Tibial nerve (tissue), 4 donors: ENCODE data around the gene BAIAP3. TPM values are rescaled to one million over a fixed set of nuclear protein-coding genes. Genes with fewer than 3 reads are reported as not detected.

Source experiments
- DNase-seq, 2 donors: peaks; one replicate each; pipeline ENCODE4 v3.0.0-alpha.2; 2019; ENCODE audit warnings: low spot score in 2 of 2
- H3K27ac ChIP-seq, 4 donors: fragments of 200-600 bp; sonication (generic) in 3 of 4; one replicate each; pipeline ENCODE4 v1.5.1; 2017 to 2019; ENCODE audit warnings: mild to moderate bottlenecking in 1 of 4
- H3K27me3 ChIP-seq, 2 donors: fragments of 200-600 bp; sonication (generic) in 1 of 2; one replicate each; pipeline versions ENCODE4 v1.5.1 to v1.6.0; 2017 to 2019
- H3K36me3 ChIP-seq, 3 donors: fragments of 200-600 bp; sonication (generic); one replicate each; pipeline ENCODE4 v1.5.1; 2018 to 2019
- H3K4me1 ChIP-seq, 4 donors: fragments of 200-600 bp; sonication (generic) in 3 of 4; one replicate each; pipeline ENCODE4 v1.5.1; 2017 to 2019
- H3K4me3 ChIP-seq, 4 donors: fragments of 200-600 bp; sonication (generic) in 3 of 4; one replicate each; pipeline ENCODE4 v1.5.1; 2017 to 2019; ENCODE audit warnings: mild to moderate bottlenecking in 1 of 4, moderate library complexity in 1 of 4
- H3K9me3 ChIP-seq, 4 donors: fragments of 200-600 bp; sonication (generic) in 3 of 4; one replicate each; pipeline ENCODE4 v1.5.1; 2017 to 2019
- EP300 ChIP-seq, 2 donors: sonication (generic); formaldehyde crosslinking; IDR thresholded peaks; one replicate each; pipeline ENCODE4 v1.6.1; 2017; ENCODE audit warnings: antibody characterized with exemption in 2 of 2, mild to moderate bottlenecking in 1 of 2
- POLR2A ChIP-seq, 2 donors: fragments of 450-650 bp; IDR thresholded peaks; one replicate each; pipeline ENCODE4 v1.6.1; 2017; ENCODE audit warnings: antibody characterized with exemption in 2 of 2, mild to moderate bottlenecking in 2 of 2, moderate library complexity in 2 of 2
- WGBS, 2 donors: methylation state at CpG; one replicate each; pipeline ENCODE4 v1.1.5; 2018; 5-methylcytosine and 5-hydroxymethylcytosine counted together
- total RNA-seq, 4 donors: library from RNA; depleted of rRNA; stranded (reverse); fragments of >200 nt; gene quantifications; one replicate each; pipeline ENCODE4 v1.1.0, GENCODE V29; 2016
- TF ChIP-seq, protein P1 (sequence below), 5 experiments: fragments of 200-600 bp in 3 of 5; fragments of 450-650 bp in 2 of 5; sonication (generic) in 3 of 5; IDR thresholded peaks; one replicate each; pipeline ENCODE4 v1.5.1; 2016 to 2019; ENCODE audit warnings: antibody characterized with exemption in 5 of 5, mild to moderate bottlenecking in 3 of 5, moderate library complexity in 2 of 5

The BAIAP3 gene
- total RNA-seq, 4 donors from 2014 or later, result 0.66 to 2.7 (median 2.3) TPM

DNA sequence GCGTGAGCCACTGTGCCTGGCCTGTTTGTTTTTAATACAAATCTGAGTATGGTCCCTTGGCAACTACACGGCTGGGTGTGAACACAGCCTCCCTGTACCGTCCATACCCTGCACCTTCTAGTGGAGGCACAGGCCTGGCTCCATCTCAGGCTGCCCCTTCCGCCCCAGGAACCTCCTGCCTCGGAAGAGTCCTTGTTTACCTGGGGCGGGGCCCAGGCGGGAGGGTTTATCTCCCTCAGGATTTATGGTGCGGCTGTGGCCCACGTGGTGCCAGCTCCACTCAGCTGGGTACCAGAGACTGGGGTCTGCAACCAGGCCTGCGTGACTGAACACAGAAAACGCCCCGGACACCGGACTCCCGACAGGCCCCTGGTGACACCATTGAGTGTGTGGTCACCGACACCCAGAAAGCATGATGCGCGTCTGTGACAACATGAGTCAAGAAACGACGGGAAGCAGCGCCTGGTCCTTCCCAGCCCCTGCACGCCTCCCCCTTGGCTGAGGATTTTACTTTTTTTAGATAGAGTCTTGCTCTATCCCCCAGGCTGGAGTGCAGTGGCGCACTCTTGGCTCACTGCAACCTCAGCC lies 62.1 kb downstream of the BAIAP3 start:
- Histone ChIP-seq H3K27me3 (no peaks in the 10 kb centered on the region), H3K4me1 (no peaks in the 10 kb centered on the region), H3K4me3 (no peak overlapping the region), H3K9me3 (no peaks in the 10 kb centered on the region), H3K27ac (no peak overlapping the region), H3K36me3 (peaks cover 4 to 94% (median 25%) of the 10 kb centered on the region in 3 donors)
- no peak for TF ChIP-seq EP300 (IDR thresholded peaks at IDR 0.05)
- TF ChIP-seq, protein P1, sequence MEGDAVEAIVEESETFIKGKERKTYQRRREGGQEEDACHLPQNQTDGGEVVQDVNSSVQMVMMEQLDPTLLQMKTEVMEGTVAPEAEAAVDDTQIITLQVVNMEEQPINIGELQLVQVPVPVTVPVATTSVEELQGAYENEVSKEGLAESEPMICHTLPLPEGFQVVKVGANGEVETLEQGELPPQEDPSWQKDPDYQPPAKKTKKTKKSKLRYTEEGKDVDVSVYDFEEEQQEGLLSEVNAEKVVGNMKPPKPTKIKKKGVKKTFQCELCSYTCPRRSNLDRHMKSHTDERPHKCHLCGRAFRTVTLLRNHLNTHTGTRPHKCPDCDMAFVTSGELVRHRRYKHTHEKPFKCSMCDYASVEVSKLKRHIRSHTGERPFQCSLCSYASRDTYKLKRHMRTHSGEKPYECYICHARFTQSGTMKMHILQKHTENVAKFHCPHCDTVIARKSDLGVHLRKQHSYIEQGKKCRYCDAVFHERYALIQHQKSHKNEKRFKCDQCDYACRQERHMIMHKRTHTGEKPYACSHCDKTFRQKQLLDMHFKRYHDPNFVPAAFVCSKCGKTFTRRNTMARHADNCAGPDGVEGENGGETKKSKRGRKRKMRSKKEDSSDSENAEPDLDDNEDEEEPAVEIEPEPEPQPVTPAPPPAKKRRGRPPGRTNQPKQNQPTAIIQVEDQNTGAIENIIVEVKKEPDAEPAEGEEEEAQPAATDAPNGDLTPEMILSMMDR (IDR thresholded peaks at IDR 0.05), result no peak
- TF ChIP-seq POLR2A (IDR thresholded peaks at IDR 0.05), result no peak
- DNase-seq, result no peak
- 89 to 94% methylated on average over 11 to 19 of the region's 22 CpGs for WGBS, 2 donors

DNA sequence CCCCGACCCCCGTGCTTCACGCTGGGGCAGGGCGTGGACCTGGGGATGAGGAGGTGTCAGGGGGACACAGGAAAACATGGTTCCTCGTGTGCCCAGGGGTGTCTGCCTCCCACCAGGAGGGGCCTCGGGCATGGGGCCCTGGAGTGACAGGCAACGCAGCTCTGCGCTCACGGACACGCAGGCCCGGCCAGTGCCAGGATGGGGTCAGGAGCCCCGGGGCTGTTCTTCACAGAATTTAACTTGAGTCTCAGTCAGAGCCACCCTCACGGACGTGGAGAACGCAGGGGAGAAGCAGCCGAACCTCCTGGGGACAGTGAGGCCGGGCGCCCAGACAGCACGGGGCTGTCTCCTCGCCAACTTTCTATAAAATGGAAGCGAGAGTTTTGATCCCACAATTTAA lies 64.3 kb downstream of the BAIAP3 start:
- Histone ChIP-seq H3K27ac (no peak overlapping the region), H3K27me3 (no peaks in the 10 kb centered on the region), H3K4me3 (no peak overlapping the region), H3K9me3 (no peaks in the 10 kb centered on the region), H3K4me1 (no peaks in the 10 kb centered on the region), H3K36me3 (peaks cover 4 to 96% (median 29%) of the 10 kb centered on the region in 3 donors)
- 92% methylated on average over 15 to 17 of the region's 21 CpGs for WGBS, 2 donors
- TF ChIP-seq POLR2A (IDR thresholded peaks at IDR 0.05) (no peak), EP300 (IDR thresholded peaks at IDR 0.05) (no peak)
- TF ChIP-seq, protein P1 (IDR thresholded peaks at IDR 0.05), result no peak
- no peak for DNase-seq

DNA sequence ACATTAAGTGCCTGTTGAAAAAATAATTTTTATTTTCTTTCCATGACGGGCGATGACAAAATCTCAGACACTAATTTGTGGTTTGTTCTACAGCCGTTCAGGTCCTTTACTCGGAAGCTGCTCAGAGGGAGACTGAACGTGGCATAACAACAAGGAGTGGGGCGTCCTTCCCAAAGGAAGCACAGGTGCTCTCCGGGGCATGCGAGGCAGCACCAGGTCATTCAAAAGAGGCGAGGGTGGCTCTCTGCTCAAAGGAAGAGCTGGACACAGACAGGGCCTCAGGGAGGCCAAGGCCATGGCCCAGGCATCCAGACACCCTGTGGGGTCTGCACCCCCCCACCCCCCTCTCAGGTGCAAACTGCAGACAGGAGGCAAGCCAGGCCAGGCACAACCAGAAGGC lies 64.9 kb downstream of the BAIAP3 start:
- Histone ChIP-seq H3K36me3 (peaks cover 4 to 96% (median 27%) of the 10 kb centered on the region in 3 donors), H3K4me1 (no peaks in the 10 kb centered on the region), H3K27me3 (no peaks in the 10 kb centered on the region), H3K4me3 (no peak overlapping the region), H3K9me3 (no peaks in the 10 kb centered on the region), H3K27ac (no peak overlapping the region)
- DNase-seq, result no peak
- TF ChIP-seq POLR2A (IDR thresholded peaks at IDR 0.05), result no peak
- TF ChIP-seq, protein P1 (IDR thresholded peaks at IDR 0.05), result no peak
- TF ChIP-seq EP300 (IDR thresholded peaks at IDR 0.05), result no peak
- 90 to 95% methylated on average over 9 of the region's 9 CpGs for WGBS, 2 donors

Other genes starting within 250 kb of the BAIAP3 start
- gene C1QTNF8, start 237.4 kb upstream of the BAIAP3 start, total RNA-seq, result not detected
- gene CACNA1H, start 180.5 kb upstream of the BAIAP3 start, total RNA-seq, result 10 to 100 TPM in 2 of 4 donors, 1 to 10 TPM in 2; 3.8 to 12.0 (median 9.0) TPM
- 1 to 10 TPM in 1 of 4 donors, not detected in 3; 2.5 TPM for gene TPSG1, start 108.4 kb upstream of the BAIAP3 start, total RNA-seq
- gene TPSB2, start 103.5 kb upstream of the BAIAP3 start, total RNA-seq, result 10 to 100 TPM; 14.7 to 59.0 (median 29.1) TPM
- 10 to 100 TPM; 13.8 to 67.7 (median 28.5) TPM for gene TPSAB1, start 92.9 kb upstream of the BAIAP3 start, total RNA-seq
- gene TPSD1, start 77.6 kb upstream of the BAIAP3 start, total RNA-seq, result 10 to 100 TPM in 1 of 4 donors, 1 to 10 TPM in 2, not detected in 1; 2.7 to 14.0 (median 6.3) TPM
- 100 to 1,000 TPM in 3 of 4 donors, 10 to 100 TPM in 1; 87.3 to 161 (median 111) TPM for gene UBE2I, start 24.0 kb upstream of the BAIAP3 start, total RNA-seq
- 100 to 1,000 TPM in 3 of 4 donors, 10 to 100 TPM in 1; 72.2 to 122 (median 108) TPM for gene TSR3, start 18.2 kb downstream of the BAIAP3 start, total RNA-seq
- 100 to 1,000 TPM in 1 of 4 donors, 10 to 100 TPM in 3; 51.1 to 117 (median 71.6) TPM for gene GNPTG, start 18.3 kb downstream of the BAIAP3 start, total RNA-seq
- gene UNKL, start 81.1 kb downstream of the BAIAP3 start, total RNA-seq, result 10 to 100 TPM; 34.3 to 70.5 (median 45.0) TPM
- gene UQCC4, start 87.1 kb downstream of the BAIAP3 start, total RNA-seq, result 10 to 100 TPM in 3 of 4 donors, 1 to 10 TPM in 1; 8.7 to 18.6 (median 13.5) TPM
- 1 to 10 TPM in 1 of 4 donors, not detected in 3; 1.1 TPM for gene PERCC1, start 97.4 kb downstream of the BAIAP3 start, total RNA-seq
- gene CCDC154, start 110.9 kb downstream of the BAIAP3 start, total RNA-seq, result 1 to 10 TPM in 2 of 4 donors, under 1 TPM in 1, not detected in 1; 0.44 to 3.0 (median 2.7) TPM
- 100 to 1,000 TPM in 2 of 4 donors, 10 to 100 TPM in 2; 38.7 to 136 (median 73.1) TPM for gene CLCN7, start 141.4 kb downstream of the BAIAP3 start, total RNA-seq
- not detected for gene PTX4, start 155.3 kb downstream of the BAIAP3 start, total RNA-seq
- 10 to 100 TPM; 37.1 to 84.6 (median 45.3) TPM for gene TELO2, start 159.7 kb downstream of the BAIAP3 start, total RNA-seq
- 10 to 100 TPM; 46.3 to 53.7 (median 48.9) TPM for gene TMEM204, start 200.0 kb downstream of the BAIAP3 start, total RNA-seq